ENCODE data around the gene TPD52L2.

DNA sequence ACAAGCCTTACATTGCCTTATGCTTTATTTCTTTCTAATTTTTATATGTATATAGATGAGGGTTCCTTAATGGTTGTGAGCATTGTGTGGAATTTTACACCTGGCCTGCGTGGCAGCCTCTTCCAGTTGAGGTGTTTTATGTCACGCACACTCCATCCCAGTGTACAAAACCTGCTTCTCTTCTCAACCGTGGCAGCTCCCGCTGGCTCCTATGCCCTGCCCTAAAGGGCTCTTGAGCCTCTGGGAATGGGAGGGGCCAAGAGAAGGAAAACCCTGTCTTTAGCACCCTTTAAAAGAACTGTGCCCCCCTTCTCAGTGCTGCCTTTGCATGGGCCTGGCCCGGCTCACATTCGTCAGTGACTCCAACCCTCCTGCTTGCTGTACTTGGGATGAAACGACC lies 25.5 kb downstream of the TPD52L2 start:
- TF ChIP-seq CTCF (IDR thresholded peaks at IDR 0.05) = no peak
- TF ChIP-seq POLR2A (IDR thresholded peaks at IDR 0.05) = no peak

All from testis (tissue), 2 donors.